Pancreas (tissue), 10 donors: ENCODE results near the gene PLD1. TPM values are rescaled to one million over a fixed set of nuclear protein-coding genes. Genes with fewer than 3 reads are reported as not detected.

Experiments
- ATAC-seq, 4 donors: fragments of 200-7000 bp; cut with Tn5 transposase; one replicate each; pipeline versions ENCODE4 v1.8.0 to v1.9.1; 2020; ENCODE audit warnings: mild to moderate bottlenecking in 4 of 4, moderate library complexity in 4 of 4
- DNase-seq, 6 donors: peaks; one replicate each; pipeline ENCODE4 v3.0.0-alpha.2; 2020
- FAIRE-seq: peaks from 2 replicates; lab custom pipeline; 2012; peaks lifted over from hg19 to GRCh38; lab: Jason Lieb, UNC
- H3K27ac ChIP-seq, 4 donors: fragments of 200-600 bp; sonication (generic); 1 replicate in 3 of 4; 2 replicates in 1 of 4; pipeline versions ENCODE4 v1.5.0 to v1.8.0; 2020
- H3K27me3 ChIP-seq, 4 donors: fragments of 200-600 bp; one replicate each; pipeline ENCODE4 v1.8.0; 2021
- H3K36me3 ChIP-seq, 3 donors: fragments of 200-600 bp; sonication (generic) in 1 of 3; one replicate each; pipeline versions ENCODE4 v1.5.0 to v1.8.0; 2020 to 2021
- H3K4me1 ChIP-seq, 3 donors: fragments of 200-600 bp; one replicate each; pipeline ENCODE4 v1.8.0; 2021
- H3K4me3 ChIP-seq, 4 donors: fragments of 200-600 bp; sonication (generic) in 2 of 4; one replicate each; pipeline versions ENCODE4 v1.5.0 to v1.8.0; 2020 to 2021
- H3K9me3 ChIP-seq, 4 donors: fragments of 200-600 bp; one replicate each; pipeline ENCODE4 v1.8.0; 2021
- CTCF ChIP-seq, 4 donors: fragments of 200-600 bp; sonication (generic) in 3 of 4; IDR thresholded peaks; one replicate each; pipeline versions ENCODE4 v1.5.0 to v1.8.0; 2021; ENCODE audit warnings: antibody characterized with exemption in 4 of 4
- WGBS, 2 donors: extraction: QIAGEN DNeasy Blood & Tissue Kit; methylation state at CpG; one replicate each; pipeline ENCODE4 v1.1.7; 2013; 5-methylcytosine and 5-hydroxymethylcytosine counted together
- intact Hi-C, 3 donors: fragments of 100-400 bp; cut with DNase I; formaldehyde crosslinking; loops; one replicate each; pipeline versions ENCODE4 v1.11.1 to v1.14.2; 2022
- polyA plus RNA-seq, 2 donors: library from polyadenylated mRNA; stranded (reverse); fragments of 200-250 nt; gene quantifications; one replicate each; pipeline ENCODE4 v1.2.3, GENCODE V29; 2013
- total RNA-seq, 6 donors: library from RNA; stranded (reverse); fragmentation: NEBNext Ultra II Directional in 4 of 6; extraction: Animal tissue kit (Norgen Biotek cat#: 25700) in 4 of 6; gene quantifications; one replicate each; pipeline versions ENCODE4 v1.2.1 to v1.2.4, GENCODE V29; 2021 to 2023
- donor health status: healthy with polysubstance abuse.
- donor health status: DM: no; HTN: no; CAD: no; lungs with moderate emphysema.
- donor health status: DM: no; HTN: no; CAD: no.
- donor health status: control.
- donor health status: control.
- donor health status: Bipolar disorder and iron deficiency.
- donor health status: DM: yes; HTN: yes; CAD: no.
- donor health status: DM: no; HTN: no; CAD: no.
- donor health status: DM: no; HTN: no; CAD: no.
- donor health status: DM: yes; HTN: yes; CAD: no.

The PLD1 gene
- total and polyA plus RNA-seq, 8 donors = 14.7 to 62.1 (median 33.7) TPM

GRCh38 chr3:171663805-171664204 lies 146.5 kb downstream of the PLD1 start:
- 92 to 94% methylated on average over 4 of the region's 4 CpGs for WGBS, 2 donors

GRCh38 chr3:171661484-171661883 lies 148.8 kb downstream of the PLD1 start:
- no peak overlapping the region for H3K27ac ChIP-seq
- no peak overlapping the region for H3K4me3 ChIP-seq
- intact Hi-C loops = no loop called here
- no peak for TF ChIP-seq CTCF (IDR thresholded peaks at IDR 0.05)
- no peaks in the 10 kb centered on the region for H3K9me3 ChIP-seq
- FAIRE-seq (no peak), DNase-seq (no peak), ATAC-seq (no peak)
- H3K36me3 ChIP-seq = peaks cover 0 to 9% (median 4%) of the 10 kb centered on the region in 3 donors
- H3K27me3 ChIP-seq = no peaks in the 10 kb centered on the region
- WGBS, 2 donors = 77 to 91% methylated on average over 3 of the region's 3 CpGs
- H3K4me1 ChIP-seq = no peaks in the 10 kb centered on the region

More at GRCh38 chr3:171663805-171664204, 146.5 kb downstream of the PLD1 start:
- no peak for TF ChIP-seq CTCF (IDR thresholded peaks at IDR 0.05)
- intact Hi-C loops = no loop called here
- Histone ChIP-seq H3K27me3 (no peaks in the 10 kb centered on the region), H3K4me1 (no peaks in the 10 kb centered on the region), H3K4me3 (no peak overlapping the region), H3K27ac (no peak overlapping the region), H3K36me3 (peaks cover 0 to 11% (median 0%) of the 10 kb centered on the region in 3 donors), H3K9me3 (no peaks in the 10 kb centered on the region)
- ATAC-seq (no peak), FAIRE-seq (peak; percentile 13), DNase-seq (no peak)

- Histone ChIP-seq H3K4me3 (no peak overlapping the region), H3K9me3 (no peaks in the 10 kb centered on the region), H3K27ac (no peak overlapping the region), H3K27me3 (no peaks in the 10 kb centered on the region), H3K4me1 (no peaks in the 10 kb centered on the region), H3K36me3 (peaks cover 0 to 12% (median 4%) of the 10 kb centered on the region in 3 donors)
- FAIRE-seq (no peak), DNase-seq (no peak), ATAC-seq (no peak)
- TF ChIP-seq CTCF (IDR thresholded peaks at IDR 0.05) = no peak
- 83 to 89% methylated on average over 3 of the region's 3 CpGs for WGBS, 2 donors
- intact Hi-C loops = no loop called here
These were observed 150.1 kb downstream of the PLD1 start for GRCh38 chr3:171660188-171660587.

- no peak for TF ChIP-seq CTCF (IDR thresholded peaks at IDR 0.05)
- no peak for DNase-seq
- 92 to 93% methylated on average over 3 of the region's 3 CpGs for WGBS, 2 donors
- H3K4me1 ChIP-seq = no peaks in the 10 kb centered on the region
- H3K36me3 ChIP-seq = peaks cover 0 to 12% (median 0%) of the 10 kb centered on the region in 3 donors
- H3K27me3 ChIP-seq = no peaks in the 10 kb centered on the region
- FAIRE-seq = no peak
- H3K4me3 ChIP-seq = no peak overlapping the region
- H3K9me3 ChIP-seq = no peaks in the 10 kb centered on the region
- intact Hi-C loops = no loop called here
- ATAC-seq = no peak
- H3K27ac ChIP-seq = no peak overlapping the region
These were observed 151.4 kb downstream of the PLD1 start for GRCh38 chr3:171658841-171659240.

GRCh38 chr3:171654809-171655208 lies 155.5 kb downstream of the PLD1 start:
- Histone ChIP-seq H3K4me1 (no peaks in the 10 kb centered on the region), H3K27ac (no peak overlapping the region), H3K4me3 (no peak overlapping the region), H3K27me3 (no peaks in the 10 kb centered on the region), H3K36me3 (peaks cover 0 to 12% (median 0%) of the 10 kb centered on the region in 3 donors), H3K9me3 (no peaks in the 10 kb centered on the region)
- no peak for FAIRE-seq
- TF ChIP-seq CTCF (IDR thresholded peaks at IDR 0.05) = no peak
- 41 to 46% methylated on average over 3 of the region's 3 CpGs for WGBS, 2 donors
- peak in 2 of 6 donors; percentile 16 to 30 for DNase-seq
- intact Hi-C loops = no loop called here
- peak in 3 of 4 donors; percentile 54 to 77 (median 68) for ATAC-seq
